Measurements from ENCODE around the gene ROR2.

ROR2 gene

DNA sequence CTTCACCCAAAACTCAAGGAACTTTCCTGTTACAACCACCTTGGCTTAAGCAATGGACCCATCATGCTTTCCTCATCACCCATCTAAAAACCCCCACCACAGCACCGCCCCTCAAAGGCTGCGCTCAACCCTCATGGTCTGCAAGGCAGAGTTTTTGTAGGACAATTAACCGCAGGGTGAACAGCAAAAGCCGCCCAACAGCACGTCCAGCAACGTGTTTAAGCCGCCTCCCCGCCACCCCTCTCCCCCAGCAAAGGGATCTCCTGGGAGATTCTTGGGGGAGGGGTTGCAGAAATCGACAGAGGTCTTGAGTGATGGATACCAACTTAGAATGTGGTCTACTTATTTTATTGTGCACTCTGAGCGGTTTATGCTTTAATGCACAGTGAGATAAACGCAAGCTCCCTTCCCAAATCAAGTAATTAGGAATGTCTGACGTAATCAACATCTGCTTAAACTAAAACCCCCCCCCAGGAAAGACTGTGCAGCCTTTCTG, 1.9 kb downstream of the ROR2 start:
- DNase-seq = no peak

DNA sequence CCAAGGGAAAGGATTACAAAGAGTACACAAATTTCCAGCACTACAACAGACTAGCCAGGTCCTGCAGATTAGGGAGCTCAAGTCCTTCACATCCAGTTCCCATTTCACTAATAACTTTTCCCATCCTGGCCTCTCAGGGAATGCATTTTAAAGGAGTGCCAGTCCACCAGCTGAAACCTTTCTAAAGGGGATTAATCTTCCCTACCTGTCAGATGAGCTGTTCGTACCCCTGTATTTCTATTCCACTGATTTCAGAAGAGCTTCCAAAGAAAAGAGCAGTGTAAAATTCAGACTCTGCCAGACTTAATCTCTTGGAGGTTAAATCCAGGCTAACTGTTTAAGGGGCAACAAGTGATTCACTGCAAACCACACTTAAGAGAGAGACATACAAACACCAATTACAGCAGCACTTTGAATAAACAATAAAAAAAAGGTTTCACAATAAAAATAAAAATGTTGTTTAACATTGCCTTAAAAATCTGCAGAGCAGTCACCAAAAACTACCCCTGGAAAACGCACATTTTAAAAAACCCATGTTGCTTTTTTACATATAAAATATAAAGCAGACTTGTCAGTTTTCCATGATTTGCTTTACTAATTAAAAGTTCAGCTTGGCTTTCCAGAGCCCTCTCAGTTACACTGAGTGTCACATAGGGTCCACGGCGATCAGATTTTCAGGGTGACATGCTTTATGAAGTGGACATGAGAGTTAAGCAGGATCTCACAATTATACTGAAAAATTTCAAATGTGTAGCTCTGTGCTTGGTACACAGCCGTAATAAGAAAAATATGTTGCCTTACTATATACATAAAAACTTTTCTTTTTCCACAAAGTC, 3.2 kb downstream of the ROR2 start:
- no peak for DNase-seq

- DNase-seq = no peak
Observed at GRCh38 chr9:91946196-91946595, 3.8 kb downstream of the ROR2 start.

DNA sequence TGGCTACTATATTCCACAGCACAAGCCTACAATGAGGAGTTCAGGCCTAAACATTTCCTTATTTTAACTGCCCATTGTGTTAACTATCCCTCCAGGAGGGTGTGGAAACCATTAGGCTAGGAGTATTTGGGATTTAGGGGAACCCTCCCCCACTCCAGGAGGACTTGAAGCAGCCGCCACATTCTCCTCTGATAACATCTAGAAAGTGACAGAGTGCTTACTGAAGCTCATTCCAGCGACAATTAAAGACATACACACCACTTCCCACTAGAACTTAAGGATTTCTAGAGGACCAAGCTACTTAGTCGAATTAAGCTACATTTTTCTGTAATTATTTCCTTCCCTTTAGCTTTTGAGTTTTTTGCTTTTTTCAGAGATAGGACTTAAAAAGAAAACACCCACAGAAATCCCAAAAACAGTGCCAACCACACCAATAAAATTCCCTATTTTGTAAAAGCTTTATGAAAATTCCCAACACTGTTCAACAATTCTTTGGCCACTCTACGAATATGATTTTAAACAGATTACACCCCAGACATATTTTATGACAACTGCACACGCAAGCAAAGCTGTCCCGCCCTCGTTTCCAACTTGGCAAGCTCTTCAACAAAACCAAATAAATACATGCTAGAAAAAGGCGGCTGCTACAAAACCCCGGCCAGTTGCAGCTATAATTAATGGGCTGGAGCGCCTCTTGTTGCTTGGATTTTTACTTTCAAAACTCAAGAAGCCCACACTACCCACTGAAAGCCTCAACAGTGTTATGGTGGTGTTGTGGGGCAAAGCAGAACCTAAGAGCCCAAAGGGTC, 4.5 kb downstream of the ROR2 start:
- no peak for DNase-seq

- no peak for DNase-seq
Observed at GRCh38 chr9:91944711-91945110, 5.3 kb downstream of the ROR2 start.

GRCh38 chr9:91943478-91944470, 6.3 kb downstream of the ROR2 start:
- no peak for DNase-seq

GRCh38 chr9:91942201-91942600, 7.8 kb downstream of the ROR2 start:
- no peak for DNase-seq

DNA sequence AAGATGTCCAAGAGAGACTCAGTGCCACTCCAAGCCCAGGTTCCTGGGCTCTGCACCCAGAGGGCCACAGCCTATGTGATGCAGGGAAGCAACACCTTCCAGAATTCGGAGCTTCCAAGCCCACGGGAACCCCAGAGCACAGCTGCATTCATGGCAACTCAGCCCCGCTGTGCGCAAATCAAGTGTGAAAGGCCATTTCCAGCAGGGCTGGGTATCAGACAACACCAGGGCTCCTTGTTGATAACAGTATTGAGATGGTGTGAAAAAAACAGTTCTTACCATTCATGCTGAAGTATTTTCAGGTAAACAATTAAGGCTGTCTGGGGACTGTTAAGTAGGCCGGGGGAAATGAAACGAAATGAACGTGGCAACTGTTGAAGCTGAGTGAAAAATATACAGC, 10.1 kb downstream of the ROR2 start:
- no peak for DNase-seq

GRCh38 chr9:91937727-91938126, 12.3 kb downstream of the ROR2 start:
- DNase-seq = no peak

DNA sequence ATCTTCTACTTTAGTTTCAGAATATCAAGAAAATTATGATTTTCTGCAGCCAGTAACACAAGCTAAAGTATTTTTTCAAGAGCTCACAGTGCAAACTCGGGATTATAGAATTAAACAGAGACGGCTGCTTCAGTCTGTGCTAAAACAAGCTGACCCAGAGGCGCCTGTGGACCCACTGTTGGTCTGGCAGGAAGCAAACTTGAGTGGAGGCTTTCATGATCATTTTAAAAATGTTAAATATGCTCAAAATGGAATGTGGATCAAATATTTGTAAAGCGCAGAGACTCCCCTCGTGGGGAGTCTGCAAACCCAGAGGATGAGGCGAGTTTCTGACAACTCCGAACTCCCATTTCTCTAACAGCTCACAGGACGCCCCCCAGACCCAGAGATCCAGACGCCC, 13.0 kb downstream of the ROR2 start:
- DNase-seq = no peak

GRCh38 chr9:91935805-91936514, 14.1 kb downstream of the ROR2 start:
- DNase-seq = no peak

DNA sequence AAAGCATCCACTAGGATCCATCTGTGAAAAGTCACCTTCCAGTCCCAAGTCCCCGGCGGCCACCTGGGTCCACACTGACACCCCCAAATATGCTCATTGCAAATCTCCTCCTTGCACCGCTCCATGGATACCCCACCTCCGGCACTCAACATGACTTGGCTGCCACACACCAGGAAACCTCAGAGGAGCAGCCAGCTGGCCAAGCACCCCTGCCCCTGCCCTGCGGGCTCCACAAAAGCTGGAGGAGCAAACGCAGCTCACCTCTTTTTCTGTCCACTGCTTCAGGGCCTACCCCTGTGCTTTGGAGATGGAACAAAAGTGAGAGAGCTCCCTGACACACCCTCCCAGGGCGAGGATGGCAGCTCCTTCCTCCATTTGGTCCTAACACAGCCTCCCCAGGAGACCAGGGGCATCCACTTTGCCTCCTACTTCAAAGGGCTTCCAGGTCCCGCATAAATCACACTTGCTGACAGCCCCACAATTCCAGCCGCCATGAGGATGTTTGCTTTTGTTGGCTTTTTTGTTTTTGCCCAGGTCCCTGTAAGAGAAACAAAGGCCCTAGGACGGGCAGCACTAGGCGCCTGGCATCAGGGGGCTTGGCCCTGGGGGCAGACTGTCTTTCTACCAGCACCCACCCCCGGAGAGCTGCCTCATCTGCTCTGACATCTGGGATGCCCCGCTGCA, 14.8 kb downstream of the ROR2 start:
- no peak for DNase-seq

DNA sequence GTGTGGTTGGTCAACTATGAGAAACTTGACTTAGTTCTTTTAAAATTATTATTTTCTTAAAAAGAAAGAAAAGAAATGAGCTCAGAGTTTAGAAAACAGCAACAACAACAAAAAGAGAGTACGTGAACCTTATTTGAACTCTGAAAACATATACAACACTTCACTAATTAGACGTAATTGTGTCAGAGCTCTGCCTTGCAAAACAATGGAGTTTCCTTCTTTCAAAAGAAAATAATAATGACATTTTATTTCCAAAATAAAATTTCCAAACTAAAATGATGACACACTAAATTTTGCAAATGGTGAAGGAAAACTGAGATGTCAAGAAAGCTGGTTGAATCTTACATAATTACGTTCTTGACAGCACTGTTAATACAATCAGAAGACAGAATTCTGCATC, 15.4 kb downstream of the ROR2 start:
- no peak for DNase-seq

DNA sequence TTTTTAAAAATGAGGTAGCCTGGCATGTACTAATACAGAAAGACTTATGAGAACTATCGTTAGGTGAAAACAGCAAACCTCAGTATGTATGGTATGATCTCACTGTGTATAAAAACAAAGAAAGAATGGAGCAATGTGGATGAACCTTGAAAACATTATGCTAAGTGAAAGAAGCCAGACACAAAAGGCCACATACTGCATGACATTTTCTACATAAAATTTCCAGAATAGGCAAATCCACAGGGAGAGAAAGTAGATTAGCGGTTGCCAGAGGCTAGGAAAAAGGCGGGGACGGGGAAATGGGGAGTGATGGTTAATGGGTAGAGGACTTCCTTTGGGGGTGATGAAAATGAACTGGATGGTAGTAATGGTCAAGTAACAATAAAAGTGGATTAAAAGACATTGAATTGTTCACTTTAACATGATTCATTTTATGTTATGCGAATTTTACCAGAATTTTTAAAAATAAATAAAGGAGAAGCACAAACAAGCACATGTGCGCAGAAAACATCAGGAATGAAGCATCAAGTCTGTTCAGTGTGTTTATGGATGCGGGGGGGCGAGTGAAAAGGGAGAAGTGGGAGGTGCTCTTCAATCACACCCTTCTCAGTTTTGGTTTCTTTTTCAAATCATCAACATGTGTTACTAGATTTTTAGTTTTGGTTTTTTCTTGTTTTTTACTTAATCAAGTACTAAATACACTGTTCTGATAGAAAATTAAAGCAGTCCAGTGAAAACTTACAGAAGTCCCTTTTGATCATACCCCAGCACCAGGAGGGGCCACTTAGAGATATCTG, 16.3 kb downstream of the ROR2 start:
- DNase-seq = no peak

DNA sequence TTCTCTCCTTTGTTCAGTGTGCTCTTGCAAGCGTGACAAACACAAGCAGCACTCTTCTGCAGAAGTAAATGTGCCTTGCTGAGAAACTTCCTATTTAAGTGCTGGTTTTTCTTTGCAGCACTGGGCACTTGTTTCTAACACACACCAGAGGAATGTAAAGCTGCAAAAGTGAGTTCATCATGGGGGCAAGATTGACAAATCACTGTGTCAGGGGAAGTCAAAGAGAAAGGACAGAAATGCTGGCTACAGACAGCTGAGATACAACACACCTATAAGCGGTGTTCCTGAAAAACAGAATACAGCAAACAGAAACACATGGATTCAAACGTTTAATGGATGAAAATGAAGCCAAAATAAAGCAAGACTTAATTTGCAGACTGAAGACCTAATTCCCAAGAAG, 19.6 kb downstream of the ROR2 start:
- no peak for DNase-seq

- DNase-seq = no peak
Observed at GRCh38 chr9:91929331-91929730, 20.7 kb downstream of the ROR2 start.

DNA sequence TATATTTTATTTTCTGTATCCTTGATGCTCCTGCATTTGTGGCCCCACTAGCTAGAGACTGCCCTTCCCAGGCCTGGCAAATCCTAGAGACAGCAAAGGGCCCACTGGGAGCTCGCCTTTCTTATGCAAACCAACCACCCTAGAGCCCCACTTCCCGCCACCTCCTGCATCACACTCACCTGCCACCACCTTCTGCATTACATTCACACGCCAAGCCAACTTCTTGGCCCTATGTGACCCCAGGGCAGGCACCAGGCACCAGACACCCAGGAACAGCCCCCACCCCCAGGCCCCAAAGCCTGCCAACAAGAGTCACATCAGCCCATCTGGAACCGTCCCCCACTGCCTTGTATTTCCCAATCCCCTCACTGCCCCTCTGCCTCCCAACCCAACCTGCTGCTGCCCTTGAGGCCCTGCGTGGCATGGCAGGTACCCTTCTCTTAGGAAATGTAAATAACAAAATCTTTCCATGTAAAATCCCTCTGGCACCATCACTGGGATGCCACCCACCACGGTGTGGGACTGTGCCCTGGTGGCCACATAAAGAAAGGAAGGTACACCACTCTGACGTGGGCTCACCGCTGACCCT, 22.0 kb downstream of the ROR2 start:
- no peak for DNase-seq

DNA sequence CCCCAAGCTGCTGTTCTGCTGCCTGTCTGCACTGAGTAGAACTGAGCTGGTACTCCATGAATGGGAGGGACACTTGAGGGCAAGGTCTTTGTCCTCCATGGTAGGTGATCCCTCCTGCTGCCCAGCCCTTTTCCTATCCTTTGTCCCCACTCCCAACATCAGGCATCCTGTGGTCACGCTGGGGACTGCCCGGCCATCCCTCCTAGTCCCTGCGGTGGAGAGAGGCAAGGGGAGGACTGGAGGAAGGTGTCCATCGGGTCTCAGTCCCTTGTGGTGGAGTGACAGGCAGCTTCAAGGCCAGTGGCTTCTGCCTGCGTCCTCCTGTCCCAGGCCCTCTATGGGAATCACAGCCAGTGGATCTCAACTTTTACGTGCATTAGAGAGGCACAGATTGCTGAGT, 25.9 kb downstream of the ROR2 start:
- no peak for DNase-seq

DNA sequence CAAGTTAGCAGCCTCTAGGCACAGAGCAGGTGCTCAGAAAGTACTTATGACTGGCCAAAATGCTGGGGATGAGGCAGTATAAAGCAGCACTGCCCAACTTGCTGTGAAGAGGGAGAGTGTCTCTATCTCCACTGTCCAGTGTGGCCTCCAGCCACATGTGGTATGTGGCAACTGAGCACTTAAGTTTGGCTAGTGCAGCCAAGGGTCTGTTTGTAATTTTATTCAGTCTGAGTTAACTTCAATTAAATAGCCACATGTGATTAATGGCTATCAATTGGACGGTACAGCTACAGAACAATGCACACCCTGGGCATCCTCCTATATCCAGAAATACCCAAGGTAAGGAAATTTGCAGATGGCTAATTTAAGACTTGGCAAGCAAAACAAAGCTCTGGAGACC, 26.9 kb downstream of the ROR2 start:
- no peak for DNase-seq

- no peak for DNase-seq
Observed at GRCh38 chr9:91921371-91921770, 28.7 kb downstream of the ROR2 start.
